ENCODE results near the gene EDARADD.
"Not testable (repeated sequence)": the region's sequence is repeated elsewhere in the genome, so short reads cannot be mapped to it uniquely, and the experiment has no call there.

Gene EDARADD

GRCh38 chr1:236393681-236394481 lies at the start of gene EDARADD:
Gene EDARADD, plus strand, starts transcription at chr1:236394286. Its CDS starts 159 bp downstream, at chr1:236394445.
- peak; percentile 33 for FAIRE-seq

DNA sequence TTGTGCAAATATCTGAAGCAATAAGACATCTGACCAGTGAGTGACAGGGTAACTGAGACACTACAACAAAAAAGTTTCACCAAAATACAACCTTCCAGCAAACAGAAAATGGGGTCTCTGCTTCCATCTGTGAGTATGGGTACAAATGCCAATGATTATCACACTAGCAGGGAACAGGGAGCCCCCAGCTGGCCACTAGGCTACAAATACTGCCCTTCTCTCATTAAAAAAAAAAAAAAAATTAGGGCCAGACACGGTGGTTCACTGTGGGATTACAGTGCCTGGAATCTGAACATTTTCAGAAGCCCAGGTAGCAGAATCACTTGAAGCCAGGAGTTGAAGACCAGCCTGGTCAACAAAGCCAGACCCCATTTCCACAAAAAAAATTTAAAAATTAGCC lies 48.4 kb upstream of the EDARADD start:
- DNase-seq (ENCODE audit: insufficient read length, low spot score): no peak

More at GRCh38 chr1:236393681-236394481, at the start of gene EDARADD:
- no peak for DNase-seq (ENCODE audit: insufficient read length, low spot score)

GRCh38 chr1:236348071-236348470 lies 46.0 kb upstream of the EDARADD start:
- FAIRE-seq (no peak), DNase-seq (ENCODE audit: insufficient read length, low spot score) (no peak)

More for the DNA sequence above, 48.4 kb upstream of the EDARADD start:
- FAIRE-seq: no peak

- DNase-seq (ENCODE audit: insufficient read length, low spot score) (no peak), FAIRE-seq (no peak)
These were observed 43.8 kb upstream of the EDARADD start for GRCh38 chr1:236350308-236350707.

DNA sequence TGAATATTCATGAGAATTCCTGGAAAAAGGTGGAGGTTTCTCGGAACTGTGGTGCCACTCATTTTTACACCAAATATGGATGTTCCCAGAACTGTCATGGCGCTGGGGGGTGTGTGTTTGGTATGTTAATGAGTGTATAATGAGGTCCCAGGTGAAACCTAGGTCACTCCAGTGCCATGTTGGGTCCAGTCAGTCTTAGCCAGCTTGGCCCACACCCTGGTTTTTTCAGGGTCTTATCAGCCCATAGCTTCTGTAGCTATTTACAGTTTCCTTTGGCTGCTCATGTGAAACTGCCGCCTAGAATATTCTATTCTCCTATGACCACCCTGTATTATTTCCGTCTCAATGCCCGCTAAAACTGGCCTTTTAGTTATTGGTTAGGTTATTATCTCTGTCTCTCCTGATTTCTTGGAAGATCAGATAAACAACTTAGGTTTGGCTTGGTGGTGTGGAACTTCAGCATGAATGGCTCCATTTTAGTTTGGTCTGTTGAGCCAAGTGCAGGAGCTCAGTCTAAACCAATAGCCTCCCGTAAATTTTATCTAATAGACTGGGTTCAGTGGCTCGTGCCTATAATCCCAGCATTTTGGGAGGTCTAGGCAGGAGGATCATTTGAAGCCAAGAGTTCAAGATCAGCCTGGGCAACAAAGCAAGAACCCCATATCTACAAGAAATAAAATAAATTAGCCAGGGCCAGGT lies 42.1 kb upstream of the EDARADD start:
- DNase-seq (ENCODE audit: insufficient read length, low spot score) (no peak), FAIRE-seq (no peak)

DNA sequence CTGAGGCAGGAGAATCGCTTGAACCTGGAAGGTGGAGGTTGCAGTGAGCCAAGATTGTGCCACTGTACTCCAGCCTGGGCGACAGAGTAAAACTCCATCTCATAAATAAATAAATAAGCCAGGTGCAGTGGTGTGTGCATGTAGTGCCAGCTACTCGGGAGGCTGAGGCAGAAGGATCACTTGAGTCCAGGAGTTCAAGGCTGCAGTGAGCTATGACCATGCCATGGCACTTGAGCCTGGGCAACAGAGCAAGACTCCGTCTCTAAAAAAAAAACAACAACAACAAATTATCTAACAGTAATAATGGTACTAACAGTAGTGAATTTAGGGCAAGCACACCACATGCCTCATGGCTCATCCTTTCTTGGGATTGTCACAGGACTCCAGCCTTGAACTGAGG lies 41.3 kb upstream of the EDARADD start:
- not testable (repeated sequence) for FAIRE-seq; DNase-seq (ENCODE audit: insufficient read length, low spot score)

GRCh38 chr1:236353813-236354212 lies 40.3 kb upstream of the EDARADD start:
- FAIRE-seq (no peak), DNase-seq (ENCODE audit: insufficient read length, low spot score) (no peak)

- DNase-seq (ENCODE audit: insufficient read length, low spot score): no peak
- no peak for FAIRE-seq
These were observed 39.5 kb upstream of the EDARADD start for GRCh38 chr1:236354330-236355147.

- FAIRE-seq: no peak
- no peak for DNase-seq (ENCODE audit: insufficient read length, low spot score)
These were observed 37.9 kb upstream of the EDARADD start for GRCh38 chr1:236356141-236356540.

GRCh38 chr1:236361909-236362590 lies 32.0 kb upstream of the EDARADD start:
- FAIRE-seq: no peak
- no peak for DNase-seq (ENCODE audit: insufficient read length, low spot score)

DNA sequence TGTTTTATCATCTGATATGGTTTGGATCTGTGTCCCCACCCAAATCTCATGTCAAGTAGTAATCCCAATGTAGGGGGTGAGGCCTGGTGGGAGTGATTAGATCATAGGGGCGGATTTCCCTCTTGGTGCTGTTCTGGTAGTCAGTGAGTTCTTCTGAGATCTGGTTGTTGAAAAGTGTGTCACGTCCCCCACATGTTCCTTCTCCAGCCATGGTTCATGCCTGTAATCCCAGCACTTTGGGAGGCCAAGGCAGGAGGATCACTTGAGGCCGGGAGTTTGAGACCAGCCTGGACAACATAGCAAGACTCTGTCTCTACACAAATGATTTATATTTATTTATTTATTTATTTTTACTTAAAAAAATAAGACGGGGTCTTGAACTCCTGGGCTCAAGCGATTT lies 30.8 kb upstream of the EDARADD start:
- DNase-seq (ENCODE audit: insufficient read length, low spot score) (no peak), FAIRE-seq (no peak)

DNA sequence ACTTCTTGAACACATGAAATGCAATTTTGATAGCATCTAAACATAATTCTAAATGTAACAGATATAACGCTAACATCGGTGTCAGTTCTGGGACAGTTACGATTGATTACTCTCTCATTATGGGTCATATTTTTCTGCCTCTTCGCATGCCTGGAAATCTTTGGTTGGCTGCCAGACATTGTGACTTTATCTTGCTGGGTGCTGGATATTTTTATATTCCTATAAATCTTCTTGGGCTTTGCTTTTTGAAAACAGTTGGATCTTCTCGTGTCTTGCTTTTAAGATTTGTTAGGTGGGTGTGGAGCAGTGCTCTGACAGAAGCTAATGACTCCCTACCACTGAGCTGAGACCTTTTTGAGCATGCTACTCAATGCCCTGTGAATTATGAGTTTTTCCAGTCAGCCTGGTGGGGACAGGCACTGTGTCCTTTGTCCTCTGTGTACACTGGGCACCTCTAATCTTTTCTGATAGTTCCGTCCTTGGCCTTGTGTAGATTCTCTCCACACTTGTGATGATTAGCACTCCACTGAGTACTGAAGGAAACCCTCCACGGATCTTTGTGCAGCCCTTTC lies 28.0 kb upstream of the EDARADD start:
- no peak for FAIRE-seq
- DNase-seq (ENCODE audit: insufficient read length, low spot score): no peak

DNA sequence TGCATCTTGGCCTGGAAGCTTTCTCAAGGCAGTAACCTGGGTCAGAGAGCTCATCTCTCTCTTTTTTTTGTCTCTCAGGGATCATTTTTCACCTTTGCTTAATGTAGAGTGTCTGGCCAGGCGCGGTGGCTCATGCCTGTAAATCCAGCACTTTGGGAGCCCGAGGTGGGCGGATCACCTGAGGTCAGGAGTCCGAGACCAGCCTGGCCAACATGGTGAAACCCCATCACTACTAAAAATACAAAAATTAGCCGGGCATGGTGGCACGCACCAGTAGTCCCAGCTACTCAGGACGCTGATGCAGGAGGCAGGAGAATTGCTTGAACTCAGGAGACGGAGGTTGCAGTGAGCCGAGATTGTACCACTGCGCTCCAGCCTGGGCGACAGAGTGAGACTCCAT lies 27.4 kb upstream of the EDARADD start:
- not testable (repeated sequence) for FAIRE-seq; DNase-seq (ENCODE audit: insufficient read length, low spot score)

DNA sequence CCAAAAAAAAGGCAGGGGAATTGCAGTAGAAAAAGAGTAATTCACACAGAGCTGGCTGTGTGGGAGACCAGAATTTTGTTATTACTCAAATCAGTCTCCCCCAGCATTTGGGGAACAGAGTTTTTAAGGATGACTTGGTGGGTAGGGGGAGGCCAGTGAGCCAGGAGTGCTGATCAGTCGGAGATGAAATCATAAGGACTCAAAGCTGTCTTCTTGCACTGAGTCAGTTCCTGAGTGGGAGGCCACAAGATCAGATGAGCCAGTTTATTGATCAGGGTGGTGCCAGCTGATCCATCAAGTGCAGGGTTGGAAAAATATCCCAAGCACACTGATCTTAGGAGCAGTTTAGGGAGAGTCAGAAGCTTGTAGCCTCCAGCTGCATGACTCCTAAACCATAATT lies 23.7 kb upstream of the EDARADD start:
- no peak for FAIRE-seq
- no peak for DNase-seq (ENCODE audit: insufficient read length, low spot score)

- FAIRE-seq (no peak), DNase-seq (ENCODE audit: insufficient read length, low spot score) (no peak)
These were observed 23.0 kb upstream of the EDARADD start for GRCh38 chr1:236371083-236371482.

- FAIRE-seq: no peak
- DNase-seq (ENCODE audit: insufficient read length, low spot score): no peak
These were observed 16.1 kb upstream of the EDARADD start for GRCh38 chr1:236377832-236378535.

- DNase-seq (ENCODE audit: insufficient read length, low spot score) (no peak), FAIRE-seq (no peak)
These were observed 12.4 kb upstream of the EDARADD start for GRCh38 chr1:236381565-236382158.

DNA sequence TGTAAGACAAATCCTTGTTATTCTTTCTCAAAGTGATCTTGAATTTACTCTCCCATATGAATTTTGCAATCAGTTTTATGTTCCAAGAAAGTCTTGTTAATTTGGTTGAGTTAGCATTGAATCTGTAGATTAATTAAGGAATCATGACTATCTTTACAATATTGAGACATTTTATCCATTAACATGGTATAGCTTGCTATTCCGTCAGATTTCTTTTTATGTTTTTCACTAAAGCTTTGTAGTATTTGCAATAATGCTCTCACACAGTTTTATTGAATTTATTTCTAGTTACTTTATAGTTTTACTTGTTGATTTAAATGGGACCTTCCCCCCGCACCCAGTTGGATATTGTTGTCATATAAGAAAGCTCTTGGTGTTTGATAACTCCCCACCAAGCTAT lies 5.8 kb upstream of the EDARADD start:
- no peak for FAIRE-seq

DNA sequence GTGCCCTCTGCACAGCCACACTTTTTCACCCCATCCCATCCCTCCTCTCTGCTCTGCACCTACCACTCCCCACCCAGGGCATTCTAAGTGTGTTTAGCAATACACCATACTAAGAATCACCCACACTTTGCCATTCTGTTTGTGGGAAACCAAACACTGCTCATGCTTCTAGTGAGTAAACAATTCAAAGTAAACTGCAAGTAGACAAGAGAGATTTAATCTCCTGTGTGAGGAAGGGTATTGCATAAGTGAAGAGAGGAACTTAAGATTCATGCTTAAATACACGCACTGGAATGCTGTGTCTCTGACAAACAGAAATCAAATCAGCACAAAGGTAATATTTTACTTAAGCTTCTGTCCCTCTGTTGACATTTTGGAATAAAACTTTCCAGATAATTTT lies 4.8 kb upstream of the EDARADD start:
- no peak for FAIRE-seq

More for the DNA sequence above, 5.8 kb upstream of the EDARADD start:
- no peak for DNase-seq (ENCODE audit: insufficient read length, low spot score)

More for the DNA sequence above, 4.8 kb upstream of the EDARADD start:
- DNase-seq (ENCODE audit: insufficient read length, low spot score): no peak

Data from GM19239 (cell line).